ENCODE measurements around the gene KIF26B. TPM values are rescaled to one million over a fixed set of nuclear protein-coding genes. Genes with fewer than 3 reads are reported as not detected.
A peak's percentile ranks its signal among the peaks of the same experiment; 100 is the strongest.

The KIF26B gene
- polyA plus RNA-seq, 4 donors, result 29.7 to 44.6 (median 38.7) TPM

- no peak for DNase-seq (ENCODE audit: low read depth in 4 of 4, low spot score in 2 of 4)
These were observed 425.9 kb downstream of the KIF26B start for GRCh38 chr1:245580651-245581050.

DNA sequence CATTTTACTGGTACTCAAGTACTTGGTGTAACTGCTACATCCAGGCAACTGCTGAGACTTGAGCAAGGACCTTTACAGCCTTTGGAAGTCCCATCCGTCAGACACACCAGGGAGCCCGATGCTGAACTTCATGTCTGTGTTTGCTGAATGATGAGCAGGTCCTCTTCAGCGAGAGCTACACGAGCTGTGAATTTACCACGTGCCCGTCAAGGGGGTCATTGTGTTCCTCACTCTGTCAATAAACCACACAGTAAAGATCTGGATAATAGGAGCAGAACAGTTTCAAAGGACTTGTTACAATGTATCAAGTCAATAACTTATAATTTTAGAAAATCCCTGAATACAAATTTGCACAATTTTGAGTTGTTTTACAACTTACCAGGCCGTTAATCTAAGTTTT lies 427.2 kb downstream of the KIF26B start:
- no peak for DNase-seq (ENCODE audit: low read depth in 4 of 4, low spot score in 2 of 4)

DNA sequence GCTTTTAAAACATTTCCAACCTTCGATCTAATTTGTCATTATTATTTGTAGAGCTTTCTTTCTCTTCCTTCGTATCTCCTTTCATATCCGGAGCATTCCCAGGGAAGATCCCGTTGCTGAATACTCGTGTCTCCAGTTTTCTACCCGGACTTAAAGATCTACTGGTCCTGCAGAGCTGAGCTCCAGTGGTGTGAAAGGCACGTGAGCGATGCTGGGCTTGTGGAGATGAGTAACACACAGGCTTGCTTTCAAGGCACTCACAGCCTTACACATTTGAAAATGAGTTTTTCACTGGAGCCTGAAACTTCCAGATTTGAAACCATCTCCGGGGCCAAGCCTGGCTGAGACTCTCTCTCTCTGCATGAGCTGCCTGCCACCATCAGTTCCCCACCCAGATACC lies 428.3 kb downstream of the KIF26B start:
- no peak for DNase-seq (ENCODE audit: low read depth in 4 of 4, low spot score in 2 of 4)

DNA sequence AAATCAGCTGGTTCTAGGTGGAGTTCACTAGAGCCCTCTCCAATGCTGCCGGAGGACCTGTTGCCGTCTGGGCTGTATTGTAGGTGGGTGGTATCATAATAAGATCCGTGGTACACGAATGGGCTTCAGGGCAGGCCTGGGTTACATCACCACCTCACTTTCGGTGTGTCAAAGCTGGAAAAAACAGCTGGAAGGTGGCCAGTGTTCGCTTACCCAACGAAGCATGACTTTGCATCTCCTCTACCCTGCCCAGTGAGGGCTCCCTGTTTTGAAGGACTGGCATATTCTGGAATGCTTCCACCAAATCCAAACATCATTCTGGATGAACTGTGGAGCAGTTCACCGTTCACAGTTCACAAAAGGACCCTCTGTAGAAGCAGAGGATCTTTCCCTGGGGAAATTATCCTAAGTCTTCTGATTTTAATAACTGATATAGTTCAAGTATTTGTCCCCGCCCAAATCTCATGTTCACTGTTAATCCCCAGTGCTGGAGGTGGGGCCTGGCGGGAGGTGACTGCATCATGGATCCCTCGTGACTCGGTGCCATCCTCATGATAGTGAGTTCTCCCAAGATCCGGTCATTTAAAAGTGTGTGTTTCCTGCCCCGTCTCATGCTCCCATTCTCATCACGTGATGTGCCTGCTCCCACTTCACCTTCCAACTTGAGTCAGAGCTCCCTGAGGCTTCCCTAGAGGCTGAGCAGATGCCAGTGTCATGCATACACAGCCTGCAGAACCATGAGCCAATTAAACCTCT lies 429.0 kb downstream of the KIF26B start:
- no peak for DNase-seq (ENCODE audit: low read depth in 4 of 4, low spot score in 2 of 4)

DNA sequence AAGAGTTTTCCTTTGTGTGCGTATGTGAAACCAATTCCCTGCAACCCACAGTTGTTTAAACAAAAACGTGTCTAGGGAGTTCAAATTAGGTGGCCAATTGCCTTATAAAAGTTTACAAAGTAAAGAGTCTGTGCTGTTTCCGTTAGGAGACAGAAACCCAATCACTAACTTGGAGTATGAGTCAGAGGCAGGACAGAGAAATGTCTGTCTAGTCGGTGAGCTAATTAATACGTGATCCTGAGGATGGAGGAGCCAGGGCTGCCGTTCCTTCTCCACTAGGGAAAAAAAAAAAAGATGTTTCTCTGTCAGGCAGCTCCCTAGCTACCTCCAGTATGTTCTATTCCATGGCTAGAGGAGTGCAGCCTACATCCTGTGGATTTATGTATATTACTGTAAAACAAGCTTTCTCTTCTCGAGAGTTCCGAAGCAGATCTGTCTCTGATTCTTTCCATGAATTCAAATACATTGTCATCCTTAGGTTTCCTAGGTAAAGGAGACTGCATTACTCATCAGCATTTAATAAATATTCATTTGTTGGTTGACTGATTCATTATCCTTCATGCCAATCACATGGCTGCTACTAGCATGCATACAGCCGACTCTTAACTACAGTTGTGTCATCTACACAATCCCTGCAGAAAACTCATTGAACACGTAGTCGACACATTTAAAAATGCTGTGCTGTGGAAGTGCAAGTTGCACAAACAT lies 430.6 kb downstream of the KIF26B start:
- DNase-seq (ENCODE audit: low read depth in 4 of 4, low spot score in 2 of 4), result no peak

- peak in 1 of 4 donors; percentile 32 for DNase-seq (ENCODE audit: low read depth in 4 of 4, low spot score in 2 of 4)
These were observed 432.8 kb downstream of the KIF26B start for GRCh38 chr1:245587435-245588115.

DNA sequence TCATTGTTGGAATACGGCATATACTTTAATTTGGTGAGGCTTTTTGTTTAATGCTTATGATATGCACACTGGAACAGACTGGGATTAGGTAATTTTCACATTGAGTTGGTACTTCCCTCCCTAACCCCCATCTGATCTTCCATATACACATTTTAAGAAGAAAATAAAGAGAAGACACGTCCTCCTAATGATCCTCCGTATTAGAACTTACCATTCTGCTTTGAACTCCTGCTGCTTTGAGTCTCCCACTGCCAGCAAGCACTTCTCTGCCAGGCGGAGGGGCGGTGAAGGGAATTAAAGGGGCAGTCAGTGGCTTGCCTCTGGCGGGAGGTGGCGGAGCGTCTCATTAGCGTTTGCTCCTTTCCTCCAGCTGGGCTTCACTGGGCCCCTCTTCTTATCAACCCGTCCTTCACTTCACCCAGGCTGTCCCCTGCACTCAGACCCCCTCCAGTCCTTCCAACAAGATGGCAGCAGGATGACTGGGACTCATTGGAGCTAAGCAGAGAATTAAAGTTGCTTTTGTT lies 433.4 kb downstream of the KIF26B start:
- no peak for DNase-seq (ENCODE audit: low read depth in 4 of 4, low spot score in 2 of 4)

GRCh38 chr1:245589316-245589715 lies 434.5 kb downstream of the KIF26B start:
- DNase-seq (ENCODE audit: low read depth in 4 of 4, low spot score in 2 of 4), result no peak

DNA sequence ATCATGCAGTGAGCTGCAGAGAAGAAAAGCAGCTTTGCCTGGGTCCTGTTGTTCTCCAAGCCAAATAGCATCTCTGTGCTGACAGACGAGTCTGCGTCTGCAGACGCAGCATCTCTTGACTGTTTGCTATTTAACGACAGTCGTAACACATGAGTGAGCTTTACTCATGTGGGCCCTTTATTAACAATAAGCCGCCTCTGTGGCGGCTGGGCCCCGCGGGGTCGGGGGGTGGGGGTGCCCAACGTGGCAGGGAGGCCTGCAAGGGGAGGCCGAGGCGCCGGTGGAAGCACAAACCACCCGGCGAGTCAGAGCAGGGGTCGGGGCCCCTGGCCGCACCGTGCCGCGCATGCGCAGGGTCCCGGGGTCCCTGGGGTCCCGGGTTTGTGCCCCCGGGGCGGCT lies 435.1 kb downstream of the KIF26B start:
- DNase-seq (ENCODE audit: low read depth in 4 of 4, low spot score in 2 of 4), result no peak

- no peak for DNase-seq (ENCODE audit: low read depth in 4 of 4, low spot score in 2 of 4)
These were observed 435.9 kb downstream of the KIF26B start for GRCh38 chr1:245590726-245591125.

DNA sequence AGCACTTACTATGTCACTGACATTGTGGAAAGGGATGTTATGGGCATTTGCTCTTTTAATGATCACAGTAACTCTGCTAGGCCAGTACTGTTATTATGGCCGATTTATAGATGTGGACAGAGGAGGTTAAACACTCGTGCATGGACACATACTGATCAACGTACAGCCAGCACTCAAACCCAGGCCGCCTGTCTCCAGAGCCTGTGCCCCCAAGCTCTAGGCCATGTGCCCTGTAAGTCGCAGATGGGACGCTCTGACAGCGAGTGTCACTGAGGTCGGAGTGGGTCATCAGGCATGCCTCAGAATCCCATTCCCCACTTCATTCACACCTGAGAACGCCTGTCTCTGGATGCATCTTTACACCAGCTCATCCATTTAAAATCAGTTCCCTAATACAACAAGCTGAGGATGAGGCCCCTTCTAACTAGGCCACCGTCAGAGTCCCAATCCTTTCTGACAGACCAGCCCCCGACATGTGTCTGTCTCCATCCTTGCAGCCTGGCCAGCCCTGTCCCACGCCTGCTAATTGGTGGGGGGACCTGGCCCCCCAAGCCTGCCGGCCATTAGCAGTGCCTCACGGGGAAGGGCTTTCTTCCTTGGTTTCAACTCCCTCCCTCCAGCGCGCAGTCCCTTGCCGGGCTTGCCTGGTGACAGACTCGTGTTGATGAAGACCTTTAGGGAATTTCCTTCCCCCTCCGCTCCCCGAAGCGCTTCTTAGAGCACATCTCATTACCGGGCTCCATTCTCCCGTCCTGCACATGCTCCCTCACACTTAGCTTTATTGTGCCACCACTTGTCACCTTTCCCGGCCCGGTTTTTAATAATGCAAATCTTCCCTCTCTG lies 436.8 kb downstream of the KIF26B start:
- DNase-seq (ENCODE audit: low read depth in 4 of 4, low spot score in 2 of 4), result no peak

- DNase-seq (ENCODE audit: low read depth in 4 of 4, low spot score in 2 of 4), result no peak
These were observed 437.3 kb downstream of the KIF26B start for GRCh38 chr1:245592189-245592460.

GRCh38 chr1:245598524-245599305 lies 443.9 kb downstream of the KIF26B start:
- no peak for DNase-seq (ENCODE audit: low read depth in 4 of 4, low spot score in 2 of 4)

DNA sequence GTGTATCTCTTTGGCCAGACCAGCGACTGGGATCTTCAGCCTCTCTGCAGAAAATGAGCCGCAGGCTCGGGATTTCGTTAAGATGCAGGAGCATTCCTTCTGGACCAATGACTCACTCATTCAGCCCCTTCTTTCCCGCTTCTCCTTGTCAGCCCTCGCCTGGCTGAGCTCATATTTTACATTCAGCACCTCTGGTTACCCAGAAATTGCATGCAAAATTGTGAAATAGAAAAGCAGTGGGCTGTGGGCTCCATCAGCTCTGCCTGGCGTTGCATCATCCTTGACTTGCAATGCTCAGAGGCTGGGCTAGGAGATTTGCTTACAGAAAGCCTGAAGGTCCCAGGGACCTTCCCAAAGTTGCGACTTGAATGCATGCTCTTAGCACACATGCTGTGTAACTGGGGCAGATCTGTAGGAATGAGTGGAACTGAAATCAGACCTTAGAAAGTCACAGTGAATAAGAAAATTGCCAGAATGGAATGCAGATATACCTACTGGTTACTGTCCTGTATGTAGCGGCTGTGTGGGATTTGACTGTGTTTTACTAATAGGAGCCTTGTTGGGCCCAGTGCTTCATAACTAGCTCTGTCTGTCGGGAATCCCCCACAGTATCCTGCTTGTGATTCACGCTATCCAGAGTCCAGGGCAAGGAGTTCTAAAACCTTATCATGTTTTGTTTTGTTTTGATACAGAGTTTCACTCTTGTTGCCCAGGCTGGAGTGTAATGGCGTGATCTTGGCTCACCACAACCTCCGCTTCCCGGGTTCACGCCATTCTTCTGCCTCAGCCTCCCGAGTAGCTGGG lies 444.8 kb downstream of the KIF26B start:
- DNase-seq (ENCODE audit: low read depth in 4 of 4, low spot score in 2 of 4), result no peak

- DNase-seq (ENCODE audit: low read depth in 4 of 4, low spot score in 2 of 4), result no peak
These were observed 445.9 kb downstream of the KIF26B start for GRCh38 chr1:245600658-245601057.

GRCh38 chr1:245603311-245603865 lies 448.6 kb downstream of the KIF26B start:
- DNase-seq (ENCODE audit: low read depth in 4 of 4, low spot score in 2 of 4), result no peak

- no peak for DNase-seq (ENCODE audit: low read depth in 4 of 4, low spot score in 2 of 4)
These were observed 450.2 kb downstream of the KIF26B start for GRCh38 chr1:245604979-245605378.

DNA sequence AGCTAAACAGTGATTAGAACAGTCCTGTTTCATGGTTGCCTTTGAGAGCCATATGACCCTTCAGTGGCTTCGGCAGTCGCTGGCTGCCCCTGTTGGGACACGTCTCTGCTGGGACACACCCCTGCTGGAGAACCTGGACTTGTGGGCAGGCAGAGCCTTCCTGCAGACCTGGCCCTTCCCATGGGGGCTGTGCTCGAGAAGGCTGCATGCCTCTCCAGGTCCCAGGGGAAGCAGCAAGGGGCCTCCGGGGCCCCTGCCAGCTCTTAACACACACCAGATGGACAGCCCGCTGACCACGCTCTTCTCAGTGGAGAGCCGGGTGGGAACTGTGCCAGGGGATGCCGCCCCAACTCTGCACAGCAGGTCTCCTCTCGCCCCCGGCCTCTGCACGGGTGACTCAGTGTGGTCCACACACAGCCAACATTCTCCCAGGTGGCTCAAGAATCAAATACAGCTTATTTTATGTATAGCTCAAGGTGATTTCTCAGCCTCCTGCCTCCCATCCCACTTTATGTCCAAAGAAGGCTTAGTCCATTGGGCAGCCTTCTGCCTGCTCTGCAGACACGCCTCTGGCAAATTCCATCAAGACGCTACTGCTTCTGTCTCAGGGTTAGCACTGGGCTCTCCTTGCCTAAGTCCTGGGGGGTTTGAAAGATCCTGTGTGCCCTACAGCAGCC lies 450.8 kb downstream of the KIF26B start:
- no peak for DNase-seq (ENCODE audit: low read depth in 4 of 4, low spot score in 2 of 4)

Data from left renal cortex interstitium (tissue), 4 donors.